ENCODE measurements around the gene KCNMB2. TPM values are rescaled to one million over a fixed set of nuclear protein-coding genes. Genes with fewer than 3 reads are reported as not detected.
"Not testable (repeated sequence)": the region's sequence is repeated elsewhere in the genome, so short reads cannot be mapped to it uniquely, and the experiment has no call there.

The KCNMB2 gene
- total RNA-seq, 1 donor, result not detected

- H3K27me3 ChIP-seq (ENCODE audit: insufficient read depth, low read length); H3K4me3 ChIP-seq (ENCODE audit: low read length); H3K9me3 ChIP-seq (ENCODE audit: low read depth, low read length); H3K4me1 ChIP-seq (ENCODE audit: insufficient read depth, low read length): not testable (repeated sequence)
Measured at GRCh38 chr3:178859900-178860436, 323.7 kb downstream of the KCNMB2 start.

GRCh38 chr3:178868681-178869080 lies 332.4 kb downstream of the KCNMB2 start:
- Histone ChIP-seq H3K9me3 (ENCODE audit: low read depth, low read length) (no peaks in the 10 kb centered on the region), H3K27me3 (ENCODE audit: insufficient read depth, low read length) (no peaks in the 10 kb centered on the region), H3K4me3 (ENCODE audit: low read length) (no peak overlapping the region), H3K4me1 (ENCODE audit: insufficient read depth, low read length) (no peaks in the 10 kb centered on the region)

GRCh38 chr3:178870085-178870484 lies 333.8 kb downstream of the KCNMB2 start:
- H3K4me1 ChIP-seq (ENCODE audit: insufficient read depth, low read length), result no peaks in the 10 kb centered on the region
- no peaks in the 10 kb centered on the region for H3K27me3 ChIP-seq (ENCODE audit: insufficient read depth, low read length)
- no peak overlapping the region for H3K4me3 ChIP-seq (ENCODE audit: low read length)
- H3K9me3 ChIP-seq (ENCODE audit: low read depth, low read length), result no peaks in the 10 kb centered on the region

GRCh38 chr3:178875157-178875556 lies 338.9 kb downstream of the KCNMB2 start:
- Histone ChIP-seq H3K4me3 (ENCODE audit: low read length) (no peak overlapping the region), H3K27me3 (ENCODE audit: insufficient read depth, low read length) (no peaks in the 10 kb centered on the region), H3K9me3 (ENCODE audit: low read depth, low read length) (no peaks in the 10 kb centered on the region), H3K4me1 (ENCODE audit: insufficient read depth, low read length) (no peaks in the 10 kb centered on the region)

- Histone ChIP-seq H3K4me3 (ENCODE audit: low read length) (no peak overlapping the region), H3K9me3 (ENCODE audit: low read depth, low read length) (no peaks in the 10 kb centered on the region), H3K27me3 (ENCODE audit: insufficient read depth, low read length) (no peaks in the 10 kb centered on the region), H3K4me1 (ENCODE audit: insufficient read depth, low read length) (no peaks in the 10 kb centered on the region)
Measured at GRCh38 chr3:178875836-178876235, 339.6 kb downstream of the KCNMB2 start.

- Histone ChIP-seq H3K27me3 (ENCODE audit: insufficient read depth, low read length) (no peaks in the 10 kb centered on the region), H3K4me1 (ENCODE audit: insufficient read depth, low read length) (no peaks in the 10 kb centered on the region), H3K4me3 (ENCODE audit: low read length) (no peak overlapping the region), H3K9me3 (ENCODE audit: low read depth, low read length) (no peaks in the 10 kb centered on the region)
Measured at GRCh38 chr3:178880274-178880673, 344.0 kb downstream of the KCNMB2 start.

Measured in mononuclear cell (primary cell).